GM21360 (cell line): ENCODE data around the gene ACTRT3.
A peak's percentile ranks its signal among the peaks of the same experiment; 100 is the strongest.
"Not testable (repeated sequence)": the region's sequence is repeated elsewhere in the genome, so short reads cannot be mapped to it uniquely, and the experiment has no call there.

Experiments
- ATAC-seq: cut with Tn5 transposase; IDR thresholded peaks from one replicate; pipeline ENCODE4 v1.9.1; 2021; ENCODE audit warnings: mild to moderate bottlenecking, moderate library complexity; ENCODE audit not compliant: unreplicated experiment

ACTRT3 gene

GRCh38 chr3:169772897-169773816 lies 3.8 kb upstream of the ACTRT3 start, which contains the start of gene MYNN:
Gene MYNN, plus strand, starts transcription at chr3:169773396. Its CDS starts 900 bp downstream, at chr3:169774296.
- ATAC-seq: peak; percentile 74

DNA sequence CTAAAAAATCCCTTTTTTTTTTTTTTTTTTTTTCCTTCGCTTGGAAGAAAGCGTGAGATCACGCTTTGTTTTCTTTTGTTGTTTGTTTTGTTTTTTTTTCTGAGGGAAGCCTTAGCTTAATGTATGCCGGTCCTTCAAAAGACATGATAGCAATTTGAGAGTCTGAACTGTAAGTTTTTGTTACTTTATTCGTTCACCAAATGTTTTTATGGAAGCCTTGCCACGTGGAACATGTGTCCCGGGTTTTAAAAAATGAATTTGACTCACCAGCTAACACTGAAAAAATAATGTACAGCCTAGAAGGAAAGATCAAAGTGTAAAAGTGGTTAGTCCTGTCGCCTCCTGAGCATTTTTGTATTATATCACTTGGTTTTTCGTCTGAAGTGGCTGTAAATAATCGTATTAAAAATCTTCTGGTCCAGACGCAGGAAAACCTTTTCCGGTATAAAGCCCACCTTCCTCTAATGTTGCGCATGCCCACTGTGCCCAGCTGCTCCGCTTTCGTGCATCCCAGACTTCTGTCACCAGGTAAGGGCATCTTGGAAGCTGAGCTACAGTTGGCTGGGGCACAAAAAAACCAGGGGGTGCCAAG lies 3.0 kb upstream of the ACTRT3 start:
- ATAC-seq: peak; percentile 13

- no peak for ATAC-seq
These were observed 2.3 kb upstream of the ACTRT3 start for GRCh38 chr3:169771497-169772304.

DNA sequence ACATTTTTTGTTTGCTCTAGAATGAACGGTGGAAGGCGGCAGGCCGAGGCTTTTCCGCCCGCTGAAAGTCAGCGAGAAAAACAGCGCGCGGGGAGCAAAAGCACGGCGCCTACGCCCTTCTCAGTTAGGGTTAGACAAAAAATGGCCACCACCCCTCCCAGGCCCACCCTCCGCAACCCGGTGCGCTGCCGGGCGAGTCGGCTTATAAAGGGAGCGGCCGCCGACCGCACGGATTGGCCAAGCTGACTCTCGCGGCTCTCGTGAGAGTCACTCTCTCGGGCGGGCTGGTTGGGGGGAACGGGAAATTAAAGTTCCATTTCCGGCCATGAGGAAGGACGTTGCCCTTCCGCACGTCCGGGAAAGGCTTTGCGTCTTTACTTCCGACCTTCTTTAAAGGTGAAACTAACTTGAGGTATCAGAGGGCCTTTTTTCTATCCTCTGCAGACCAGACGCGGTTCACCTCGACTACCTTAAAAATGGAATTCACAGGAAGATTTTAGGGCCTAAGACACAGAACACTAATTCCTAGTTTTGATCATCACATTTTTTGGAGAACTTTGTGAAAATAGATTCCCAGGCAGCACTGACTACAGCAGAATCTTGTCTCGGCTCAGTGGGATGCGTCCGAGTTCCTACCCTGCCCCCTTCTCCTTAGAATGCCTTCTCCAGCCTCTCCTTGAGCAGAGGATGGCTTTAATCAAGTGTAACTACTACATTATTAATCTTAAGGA lies 4.3 kb downstream of the ACTRT3 start, which contains the start of gene TERC:
TERC (minus strand) TSS at position 179 of the 731 bp plus-strand sequence.
- peak; percentile 75 for ATAC-seq

DNA sequence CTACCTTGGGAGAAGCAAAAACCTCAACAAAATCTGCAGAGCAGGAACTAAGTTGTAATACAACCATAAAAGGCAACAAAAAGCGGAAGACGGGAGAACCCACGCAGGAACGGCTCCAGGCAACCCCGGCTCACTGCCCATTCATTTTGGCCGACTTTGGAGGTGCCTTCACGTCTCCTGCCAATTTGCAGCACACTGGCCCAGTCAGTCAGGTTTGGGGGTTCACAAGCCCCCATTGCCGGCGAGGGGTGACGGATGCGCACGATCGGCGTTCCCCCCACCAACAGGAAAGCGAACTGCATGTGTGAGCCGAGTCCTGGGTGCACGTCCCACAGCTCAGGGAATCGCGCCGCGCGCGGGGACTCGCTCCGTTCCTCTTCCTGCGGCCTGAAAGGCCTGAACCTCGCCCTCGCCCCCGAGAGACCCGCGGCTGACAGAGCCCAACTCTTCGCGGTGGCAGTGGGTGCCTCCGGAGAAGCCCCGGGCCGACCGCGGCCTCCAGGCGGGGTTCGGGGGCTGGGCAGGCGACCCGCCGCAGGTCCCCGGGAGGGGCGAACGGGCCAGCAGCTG lies 5.0 kb downstream of the ACTRT3 start:
- peak; percentile 38 for ATAC-seq

DNA sequence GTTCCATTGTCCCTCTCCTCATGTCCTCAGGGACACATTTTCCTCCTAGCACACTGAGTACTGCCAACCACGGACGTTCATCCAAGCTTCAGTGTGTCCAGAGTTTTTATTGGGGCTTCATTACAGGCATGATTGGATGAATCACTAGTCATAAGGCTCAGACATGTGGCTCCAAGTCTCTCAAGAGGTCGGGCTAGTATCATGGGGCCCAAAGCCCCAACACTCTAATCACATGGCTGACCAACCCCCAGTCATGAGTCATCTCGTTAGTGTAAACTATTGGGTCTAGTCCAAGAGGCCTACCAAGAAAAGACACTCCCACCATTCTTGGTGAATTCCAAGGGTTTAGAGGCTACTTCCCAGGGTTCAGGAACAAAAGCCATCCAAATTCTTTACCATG lies 8.9 kb downstream of the ACTRT3 start:
- ATAC-seq: no peak

DNA sequence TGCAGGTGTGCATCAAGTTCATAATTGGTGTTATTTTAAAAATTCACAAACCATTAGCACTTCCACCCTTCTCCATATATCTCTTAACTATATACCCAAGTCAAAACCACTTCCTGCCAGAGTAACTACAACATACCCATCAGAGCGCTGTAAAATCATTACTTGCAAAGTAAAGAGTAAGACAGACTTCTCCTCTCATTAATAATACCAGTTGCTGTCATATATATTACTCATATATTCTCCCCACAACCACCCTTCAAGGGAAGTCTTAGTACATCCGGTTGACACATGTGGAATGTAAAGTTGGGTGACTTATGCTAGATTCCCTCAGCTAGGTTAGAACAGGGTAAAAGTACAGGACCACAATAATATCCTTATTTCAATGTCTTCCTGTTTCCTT lies 10.1 kb downstream of the ACTRT3 start:
- peak; percentile 37 for ATAC-seq

GRCh38 chr3:169758359-169758994 lies 10.9 kb downstream of the ACTRT3 start:
- ATAC-seq: no peak

- no peak for ATAC-seq
These were observed 13.9 kb downstream of the ACTRT3 start for GRCh38 chr3:169755488-169755887.

GRCh38 chr3:169754711-169755110 lies 14.7 kb downstream of the ACTRT3 start:
- ATAC-seq: no peak

DNA sequence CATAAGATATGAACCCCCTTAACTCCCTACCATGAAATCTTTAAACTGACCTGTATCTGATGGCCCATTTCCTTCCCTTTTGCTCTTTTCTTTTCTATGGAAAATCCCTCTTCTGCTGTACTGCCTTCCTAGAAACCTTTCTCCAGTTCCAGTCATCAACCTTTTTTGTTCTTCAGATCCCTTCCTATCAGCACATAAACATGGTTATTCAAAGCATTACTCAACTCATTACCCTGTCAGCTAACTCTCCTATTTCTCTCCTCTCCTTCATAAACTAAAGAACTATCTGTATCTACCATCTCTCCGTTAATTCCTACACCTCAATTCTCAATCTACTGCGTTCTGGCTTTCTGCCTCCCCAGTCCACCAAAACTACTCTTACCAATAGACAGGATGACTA lies 17.5 kb downstream of the ACTRT3 start:
- no peak for ATAC-seq

DNA sequence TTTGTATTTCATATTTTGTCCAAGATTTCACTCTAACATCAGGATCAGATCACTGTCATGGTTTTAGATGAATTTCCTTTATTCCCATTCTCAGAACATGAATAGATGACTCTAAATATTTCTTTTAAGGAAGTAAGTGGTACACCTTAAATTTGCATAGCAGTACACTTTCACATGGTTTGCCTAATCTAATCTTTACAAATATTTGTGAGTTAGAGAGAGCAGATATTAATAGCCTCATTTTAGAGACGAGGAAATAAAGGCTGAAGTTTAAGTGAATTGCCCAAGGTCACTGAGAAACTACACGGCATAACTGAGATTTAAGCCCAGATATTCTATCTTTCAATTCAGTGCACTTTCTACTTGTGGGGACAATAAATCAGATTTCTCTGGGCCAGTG lies 18.7 kb downstream of the ACTRT3 start:
- no peak for ATAC-seq

DNA sequence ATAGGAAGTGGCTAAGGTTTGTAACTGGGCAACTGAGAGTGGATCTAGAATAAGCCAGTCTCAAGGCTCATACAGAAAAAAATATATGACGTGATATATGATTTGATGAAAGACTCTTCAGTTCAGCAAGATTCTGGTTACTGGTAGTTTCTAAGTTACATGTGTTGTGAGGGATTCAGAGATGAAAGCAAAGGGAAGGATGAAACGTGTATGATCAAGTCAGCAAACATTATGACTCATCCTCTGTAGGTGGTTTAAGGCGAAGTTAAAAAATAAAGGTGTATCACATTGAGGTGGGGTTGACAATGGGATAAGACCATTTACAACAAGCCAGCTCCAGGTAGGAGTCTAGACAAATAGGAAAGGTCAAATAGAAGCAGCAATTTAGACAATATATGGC lies 20.7 kb downstream of the ACTRT3 start:
- ATAC-seq: no peak

- no peak for ATAC-seq
These were observed 22.4 kb downstream of the ACTRT3 start for GRCh38 chr3:169746924-169747323.

DNA sequence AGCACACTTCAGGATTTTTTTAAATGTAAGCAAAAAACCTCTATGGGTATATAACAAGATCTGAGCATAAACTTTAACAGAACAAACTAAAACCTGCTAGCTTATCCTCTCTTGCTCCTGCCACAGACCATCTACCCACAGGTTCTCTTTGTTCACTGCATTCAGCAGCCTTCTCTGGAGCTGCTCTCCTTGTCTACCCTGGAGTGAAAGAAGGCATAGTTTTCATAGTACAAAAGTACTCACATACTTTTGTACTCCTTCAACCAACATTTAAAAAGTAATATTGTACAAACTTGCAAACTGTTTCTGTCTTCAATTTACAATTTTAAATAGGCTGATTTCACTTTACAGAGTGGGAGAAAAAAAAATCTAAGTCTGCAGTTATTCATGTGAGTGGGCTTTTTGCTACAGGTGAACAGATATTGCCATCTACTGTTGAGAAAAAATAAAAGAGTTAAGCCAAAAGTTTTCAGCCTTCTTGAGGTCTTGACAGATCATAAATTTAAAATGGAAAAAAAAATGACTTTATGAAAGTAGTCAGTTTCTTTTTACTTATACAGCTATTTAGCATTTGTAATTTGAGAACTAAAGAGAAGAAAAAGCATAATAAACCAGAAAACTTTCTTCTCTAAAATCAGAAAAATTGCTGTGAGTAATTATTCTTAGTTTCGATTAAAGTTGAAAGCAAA lies 24.9 kb downstream of the ACTRT3 start:
- ATAC-seq: no peak

DNA sequence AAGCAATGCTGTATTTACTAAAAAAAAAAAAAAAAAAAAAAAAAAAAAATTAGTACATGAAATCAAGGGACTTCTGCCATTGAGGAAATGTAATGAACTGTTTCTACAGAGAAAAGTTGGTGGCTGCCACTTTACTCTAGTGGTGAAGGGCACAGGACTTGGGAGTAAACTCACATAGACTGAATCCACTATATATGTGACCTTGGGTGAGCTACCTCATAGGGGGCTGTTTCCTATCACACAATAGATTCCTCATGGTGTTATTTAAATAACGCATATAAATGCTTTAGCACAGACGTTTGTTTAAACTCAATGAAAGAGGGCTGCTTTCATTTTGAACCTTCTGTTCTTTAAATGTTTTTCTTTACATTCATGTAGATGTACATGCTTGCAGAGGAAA lies 30.3 kb downstream of the ACTRT3 start:
- no peak for ATAC-seq

DNA sequence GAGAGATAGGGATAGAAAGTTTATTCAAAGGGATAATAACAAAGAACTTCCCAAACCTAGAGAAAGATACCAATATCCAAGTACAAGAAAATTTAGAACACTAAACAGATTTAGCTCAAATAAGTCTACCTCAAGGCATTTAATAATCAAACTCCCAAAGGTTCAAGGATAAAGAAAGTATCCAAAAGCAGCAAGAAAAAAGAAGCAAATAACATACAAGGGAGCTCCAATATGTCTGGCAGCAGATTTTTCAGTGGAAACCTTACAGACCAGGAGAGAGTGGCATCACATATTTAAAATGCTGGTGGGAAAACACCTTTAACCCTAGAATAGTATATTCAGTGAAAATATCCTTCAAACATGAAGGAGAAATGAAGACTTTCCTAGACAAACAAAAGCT lies 37.5 kb downstream of the ACTRT3 start:
- ATAC-seq: not testable (repeated sequence)

DNA sequence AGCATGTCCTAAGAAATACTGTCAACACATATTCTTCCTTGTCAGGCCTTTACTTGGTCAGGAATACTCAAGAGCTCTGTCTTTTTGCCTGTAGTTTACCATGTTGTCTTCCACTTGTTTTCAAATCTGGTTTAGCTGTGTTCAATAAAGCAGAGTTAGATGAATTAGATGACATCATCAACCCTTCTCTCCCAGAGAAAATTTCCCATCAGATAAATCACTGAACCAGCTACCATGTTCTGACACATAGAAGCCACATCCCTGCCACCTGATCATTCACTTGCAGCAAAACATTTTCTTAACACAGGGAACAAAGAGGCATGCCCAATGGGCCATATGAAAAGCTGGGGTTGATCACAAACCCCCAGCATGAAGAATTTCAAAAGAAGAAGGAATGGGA lies 46.6 kb downstream of the ACTRT3 start:
- no peak for ATAC-seq

DNA sequence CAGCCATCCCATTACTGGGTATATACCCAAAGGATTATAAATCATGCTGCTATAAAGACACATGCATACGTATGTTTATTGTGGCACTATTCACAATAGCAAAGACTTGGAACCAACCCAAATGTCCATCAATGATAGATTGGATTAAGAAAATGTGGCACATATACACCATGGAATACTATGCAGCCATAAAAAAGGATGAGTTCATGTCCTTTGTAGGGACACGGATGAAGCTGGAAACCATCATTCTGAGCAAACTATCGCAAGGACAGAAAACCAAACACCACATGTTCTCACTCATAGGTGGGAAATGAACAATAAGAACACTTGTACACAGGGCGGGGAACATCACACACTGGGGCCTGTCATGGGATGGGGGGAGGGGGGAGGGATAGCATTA lies 50.9 kb downstream of the ACTRT3 start:
- not testable (repeated sequence) for ATAC-seq
